ENCODE measurements around the gene CENPB. TPM values are rescaled to one million over a fixed set of nuclear protein-coding genes. Genes with fewer than 3 reads are reported as not detected.
A peak's percentile ranks its signal among the peaks of the same experiment; 100 is the strongest.
"Not testable (repeated sequence)": the region's sequence is repeated elsewhere in the genome, so short reads cannot be mapped to it uniquely, and the experiment has no call there.

Gene CENPB
- total RNA-seq, 1 experiment from 2014 or later: 74.5 TPM

- Histone ChIP-seq H3K4me3 (ENCODE audit: insufficient read depth, low read depth, low read length) (no peak overlapping the region), H3K27me3 (ENCODE audit: control insufficient read depth, insufficient read depth, low read length) (peaks cover 2% of the 10 kb centered on the region), H3K36me3 (replicated peaks; ENCODE audit: control insufficient read depth, insufficient read depth, low read length) (peaks cover 12% of the 10 kb centered on the region)
- no peak for DNase-seq
Measured at GRCh38 chr20:3801299-3801698, 14.8 kb upstream of the CENPB start.

- H3K27me3 ChIP-seq (ENCODE audit: control insufficient read depth, insufficient read depth, low read length): peaks cover 2% of the 10 kb centered on the region
- H3K4me3 ChIP-seq (ENCODE audit: insufficient read depth, low read depth, low read length): no peak overlapping the region
- H3K36me3 ChIP-seq (replicated peaks; ENCODE audit: control insufficient read depth, insufficient read depth, low read length): peaks cover 10% of the 10 kb centered on the region
- no peak for DNase-seq
Measured at GRCh38 chr20:3800878-3801260, 14.3 kb upstream of the CENPB start.

GRCh38 chr20:3800256-3800877 is 13.8 kb upstream of the CENPB start:
- peak; percentile 86 for DNase-seq
- Histone ChIP-seq H3K27me3 (ENCODE audit: control insufficient read depth, insufficient read depth, low read length) (peaks cover 2% of the 10 kb centered on the region), H3K4me3 (ENCODE audit: insufficient read depth, low read depth, low read length) (no peak overlapping the region), H3K36me3 (replicated peaks; ENCODE audit: control insufficient read depth, insufficient read depth, low read length) (peaks cover 8% of the 10 kb centered on the region)

- peaks cover 8% of the 10 kb centered on the region for H3K36me3 ChIP-seq (replicated peaks; ENCODE audit: control insufficient read depth, insufficient read depth, low read length)
- H3K27me3 ChIP-seq (ENCODE audit: control insufficient read depth, insufficient read depth, low read length): peaks cover 2% of the 10 kb centered on the region
- no peak overlapping the region for H3K4me3 ChIP-seq (ENCODE audit: insufficient read depth, low read depth, low read length)
- DNase-seq: no peak
Measured at GRCh38 chr20:3798908-3799248, 12.3 kb upstream of the CENPB start.

GRCh38 chr20:3798373-3798768 is 11.8 kb upstream of the CENPB start:
- H3K4me3 ChIP-seq (ENCODE audit: insufficient read depth, low read depth, low read length): no peak overlapping the region
- DNase-seq: no peak
- peaks cover 2% of the 10 kb centered on the region for H3K27me3 ChIP-seq (ENCODE audit: control insufficient read depth, insufficient read depth, low read length)
- peaks cover 4% of the 10 kb centered on the region for H3K36me3 ChIP-seq (replicated peaks; ENCODE audit: control insufficient read depth, insufficient read depth, low read length)

GRCh38 chr20:3797592-3798372 is 11.2 kb upstream of the CENPB start:
- peaks cover under 1% of the 10 kb centered on the region for H3K36me3 ChIP-seq (replicated peaks; ENCODE audit: control insufficient read depth, insufficient read depth, low read length)

GRCh38 chr20:3797226-3797545 is 10.6 kb upstream of the CENPB start:
- Histone ChIP-seq H3K27me3 (ENCODE audit: control insufficient read depth, insufficient read depth, low read length) (peaks cover 2% of the 10 kb centered on the region), H3K4me3 (ENCODE audit: insufficient read depth, low read depth, low read length) (peak overlapping the region; percentile 83), H3K36me3 (replicated peaks; ENCODE audit: control insufficient read depth, insufficient read depth, low read length) (no peaks in the 10 kb centered on the region; the same call in none of the 2 replicates)
- DNase-seq: no peak

More at GRCh38 chr20:3797592-3798372, 11.2 kb upstream of the CENPB start:
- peak; percentile 48 for DNase-seq
- H3K27me3 ChIP-seq (ENCODE audit: control insufficient read depth, insufficient read depth, low read length): peaks cover 2% of the 10 kb centered on the region
- no peak overlapping the region; the same call in 1 of the 2 replicates for H3K4me3 ChIP-seq (ENCODE audit: insufficient read depth, low read depth, low read length)

- peak; percentile 70 for DNase-seq
- peak overlapping the region; percentile 83 for H3K4me3 ChIP-seq (ENCODE audit: insufficient read depth, low read depth, low read length)
- peaks cover 2% of the 10 kb centered on the region for H3K27me3 ChIP-seq (ENCODE audit: control insufficient read depth, insufficient read depth, low read length)
- H3K36me3 ChIP-seq (replicated peaks; ENCODE audit: control insufficient read depth, insufficient read depth, low read length): no peaks in the 10 kb centered on the region; the same call in none of the 2 replicates
Measured at GRCh38 chr20:3796477-3797225, 10.1 kb upstream of the CENPB start.

- DNase-seq: peak; percentile 97
- no peaks in the 10 kb centered on the region; the same call in 1 of the 2 replicates for H3K36me3 ChIP-seq (replicated peaks; ENCODE audit: control insufficient read depth, insufficient read depth, low read length)
Measured at GRCh38 chr20:3795511-3796468, 9.2 kb upstream of the CENPB start, which contains the start of gene CDC25B. CDC25B (plus strand) TSS chr20:3796310; CDS start chr20:3796532, 222 bp downstream.

GRCh38 chr20:3794701-3795420 is 8.3 kb upstream of the CENPB start:
- H3K36me3 ChIP-seq (replicated peaks; ENCODE audit: control insufficient read depth, insufficient read depth, low read length): no peaks in the 10 kb centered on the region
- peaks cover 2% of the 10 kb centered on the region for H3K27me3 ChIP-seq (ENCODE audit: control insufficient read depth, insufficient read depth, low read length)
- DNase-seq: peak; percentile 29
- no peak overlapping the region for H3K4me3 ChIP-seq (ENCODE audit: insufficient read depth, low read depth, low read length)

More at GRCh38 chr20:3795511-3796468, 9.2 kb upstream of the CENPB start, which contains the start of gene CDC25B:
- Histone ChIP-seq H3K27me3 (ENCODE audit: control insufficient read depth, insufficient read depth, low read length) (peaks cover 2% of the 10 kb centered on the region), H3K4me3 (ENCODE audit: insufficient read depth, low read depth, low read length) (peak within 1 kb of the TSS; percentile 83)

GRCh38 chr20:3794168-3794567 is 7.6 kb upstream of the CENPB start:
- H3K4me3 ChIP-seq (ENCODE audit: insufficient read depth, low read depth, low read length); DNase-seq; H3K27me3 ChIP-seq (ENCODE audit: control insufficient read depth, insufficient read depth, low read length); H3K36me3 ChIP-seq (replicated peaks; ENCODE audit: control insufficient read depth, insufficient read depth, low read length): not testable (repeated sequence)

GRCh38 chr20:3789201-3789600 is 2.7 kb upstream of the CENPB start:
- peaks cover 15% of the 10 kb centered on the region for H3K27me3 ChIP-seq (ENCODE audit: control insufficient read depth, insufficient read depth, low read length)
- DNase-seq; H3K36me3 ChIP-seq (replicated peaks; ENCODE audit: control insufficient read depth, insufficient read depth, low read length); H3K4me3 ChIP-seq (ENCODE audit: insufficient read depth, low read depth, low read length): not testable (repeated sequence)

- Histone ChIP-seq H3K36me3 (replicated peaks; ENCODE audit: control insufficient read depth, insufficient read depth, low read length) (no peaks in the 10 kb centered on the region), H3K27me3 (ENCODE audit: control insufficient read depth, insufficient read depth, low read length) (peaks cover 15% of the 10 kb centered on the region), H3K4me3 (ENCODE audit: insufficient read depth, low read depth, low read length) (no peak overlapping the region)
- DNase-seq: no peak
Measured at GRCh38 chr20:3788685-3789155, 2.2 kb upstream of the CENPB start.
